ENCODE data around the gene FAM120A.

GRCh38 chr9:93465855-93466254, 14.4 kb downstream of the FAM120A start:
- TF ChIP-seq TAF1 (IDR thresholded peaks at IDR 0.05; ENCODE audit: borderline replicate concordance, insufficient read depth, low read length) (no peak), REST (IDR thresholded peaks at IDR 0.05; ENCODE audit: insufficient read depth in 1 of 2, low read depth in 2 of 2, low read length in 2 of 2) (no peak), POLR2AphosphoS5 (IDR thresholded peaks at IDR 0.05; ENCODE audit: low read depth, low read length) (no peak), SIN3A (IDR thresholded peaks at IDR 0.05; ENCODE audit: borderline replicate concordance, insufficient read depth, low read length) (no peak), FOXP2 (optimal IDR thresholded peaks at IDR 0.05; ENCODE audit: borderline replicate concordance, extremely low read depth, extremely low read length, insufficient read depth) (no peak)

Data from PFSK-1 (cell line).